ENCODE results near the gene GPR62.

- TF ChIP-seq CTCF (IDR thresholded peaks at IDR 0.05) (no peak), POLR2A (IDR thresholded peaks at IDR 0.05) (no peak), EP300 (IDR thresholded peaks at IDR 0.05) (no peak)
Observed at GRCh38 chr3:52002748-52003147, 47.6 kb downstream of the GPR62 start.

All from sigmoid colon (tissue), 4 donors.